ENCODE measurements around the gene FURIN.
"Not testable (repeated sequence)": the region's sequence is repeated elsewhere in the genome, so short reads cannot be mapped to it uniquely, and the experiment has no call there.

FURIN gene

DNA sequence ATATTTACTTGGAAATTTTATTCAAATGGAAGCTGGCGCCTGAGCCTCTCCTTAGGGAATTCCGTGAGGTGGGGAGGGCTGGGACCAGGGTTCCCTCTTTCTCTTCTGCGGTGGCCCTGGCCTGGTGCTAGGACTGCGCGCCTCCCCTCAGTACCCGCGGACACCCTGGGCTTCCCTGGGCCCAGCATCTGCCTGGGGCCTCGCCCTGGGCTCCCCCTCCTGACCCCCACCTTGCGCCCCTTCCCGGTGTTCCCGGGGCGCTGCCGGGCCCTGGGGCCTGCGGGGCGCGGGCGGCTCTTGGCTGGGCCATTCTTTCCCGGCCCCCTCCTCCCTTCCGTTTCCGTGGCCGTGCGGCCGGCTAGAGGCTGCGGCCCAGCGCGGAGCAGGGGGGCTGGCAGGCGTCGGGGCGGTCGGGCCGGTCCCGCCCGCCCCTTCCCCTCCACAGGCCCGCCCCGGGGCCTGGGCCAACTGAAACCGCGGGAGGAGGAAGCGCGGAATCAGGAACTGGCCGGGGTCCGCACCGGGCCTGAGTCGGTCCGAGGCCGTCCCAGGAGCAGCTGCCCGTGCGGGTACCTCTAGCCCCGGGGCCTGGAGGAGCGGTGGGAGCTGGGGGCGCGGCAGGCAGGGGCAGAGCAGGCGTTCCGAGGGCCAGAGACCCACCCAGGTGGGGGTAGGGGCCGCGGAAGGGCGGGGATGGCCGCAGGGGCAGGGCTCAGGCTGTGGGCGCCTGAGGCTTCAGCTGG, 15.8 kb downstream of the FURIN start, which contains the start of gene FES:
FES (plus strand) TSS at position 529 of the 743 bp plus-strand sequence. CDS start 542 bp downstream, outside the sequence.
- no peak for DNase-seq

- no peak for DNase-seq
Measured at GRCh38 chr15:90884719-90885431, 16.5 kb downstream of the FURIN start.

- DNase-seq, result peak; percentile 71
Measured at GRCh38 chr15:90885432-90886290, 17.3 kb downstream of the FURIN start.

DNA sequence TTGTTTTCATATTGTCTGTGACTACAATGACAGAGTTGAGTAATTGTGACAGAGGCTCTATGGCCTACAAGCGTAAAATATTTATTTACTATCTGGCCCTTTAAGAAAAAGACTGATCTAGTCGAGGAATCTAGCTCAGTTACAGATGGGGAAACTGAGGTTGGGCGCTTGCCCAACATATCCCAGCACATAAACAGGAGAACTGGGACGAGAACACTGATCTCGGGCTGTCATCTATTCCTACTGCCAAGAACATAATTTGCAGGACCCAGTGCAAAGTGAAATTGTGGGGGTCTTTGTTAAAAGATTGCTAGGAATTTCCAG, 17.9 kb downstream of the FURIN start:
- DNase-seq, result no peak

GRCh38 chr15:90887037-90887481, 18.7 kb downstream of the FURIN start:
- DNase-seq, result no peak

DNA sequence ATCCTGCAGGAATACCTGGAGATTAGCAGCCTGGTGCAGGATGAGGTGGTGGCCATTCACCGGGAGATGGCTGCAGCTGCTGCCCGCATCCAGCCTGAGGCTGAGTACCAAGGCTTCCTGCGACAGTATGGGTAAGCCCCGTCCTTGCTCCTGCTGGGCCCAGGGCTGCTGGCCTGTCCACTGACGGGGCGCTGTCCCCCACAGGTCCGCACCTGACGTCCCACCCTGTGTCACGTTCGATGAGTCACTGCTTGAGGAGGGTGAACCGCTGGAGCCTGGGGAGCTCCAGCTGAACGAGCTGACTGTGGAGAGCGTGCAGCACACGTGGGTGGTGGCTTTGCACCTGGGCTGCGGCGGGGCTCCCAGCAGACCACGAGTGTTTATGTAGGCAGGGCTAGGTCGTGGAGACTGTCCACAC, 20.9 kb downstream of the FURIN start:
- no peak for DNase-seq

- no peak for DNase-seq
Measured at GRCh38 chr15:90889736-90890456, 21.5 kb downstream of the FURIN start.

GRCh38 chr15:90890839-90891238, 22.5 kb downstream of the FURIN start:
- no peak for DNase-seq

DNA sequence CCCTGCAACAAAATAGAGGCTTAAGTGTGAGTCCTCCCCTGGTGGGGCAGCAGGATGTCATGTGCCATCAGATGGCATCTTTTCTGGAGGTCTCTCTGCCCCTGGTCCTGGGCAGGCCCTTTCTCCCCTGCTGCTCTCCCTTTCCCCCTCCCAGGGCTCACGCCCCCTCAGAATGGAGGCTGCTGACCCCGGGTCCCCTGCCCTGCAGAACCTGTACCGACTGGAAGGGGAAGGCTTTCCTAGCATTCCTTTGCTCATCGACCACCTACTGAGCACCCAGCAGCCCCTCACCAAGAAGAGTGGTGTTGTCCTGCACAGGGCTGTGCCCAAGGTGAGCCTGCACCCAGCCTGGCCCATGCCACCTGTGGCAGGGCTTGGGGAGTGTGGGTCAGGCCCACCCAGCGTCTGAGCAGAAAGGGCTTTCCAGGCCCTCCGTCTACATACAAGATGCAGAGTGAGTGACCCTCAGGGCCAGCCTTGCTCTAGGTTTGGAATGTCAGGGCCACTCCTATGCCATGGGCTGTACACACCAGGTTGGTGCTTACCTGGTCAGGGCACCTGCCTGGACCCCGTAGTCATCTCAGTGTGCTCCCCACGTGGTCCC, 23.1 kb downstream of the FURIN start:
- no peak for DNase-seq

- no peak for DNase-seq
Measured at GRCh38 chr15:90892023-90892422, 23.6 kb downstream of the FURIN start.

GRCh38 chr15:90892498-90893174, 24.2 kb downstream of the FURIN start:
- no peak for DNase-seq

DNA sequence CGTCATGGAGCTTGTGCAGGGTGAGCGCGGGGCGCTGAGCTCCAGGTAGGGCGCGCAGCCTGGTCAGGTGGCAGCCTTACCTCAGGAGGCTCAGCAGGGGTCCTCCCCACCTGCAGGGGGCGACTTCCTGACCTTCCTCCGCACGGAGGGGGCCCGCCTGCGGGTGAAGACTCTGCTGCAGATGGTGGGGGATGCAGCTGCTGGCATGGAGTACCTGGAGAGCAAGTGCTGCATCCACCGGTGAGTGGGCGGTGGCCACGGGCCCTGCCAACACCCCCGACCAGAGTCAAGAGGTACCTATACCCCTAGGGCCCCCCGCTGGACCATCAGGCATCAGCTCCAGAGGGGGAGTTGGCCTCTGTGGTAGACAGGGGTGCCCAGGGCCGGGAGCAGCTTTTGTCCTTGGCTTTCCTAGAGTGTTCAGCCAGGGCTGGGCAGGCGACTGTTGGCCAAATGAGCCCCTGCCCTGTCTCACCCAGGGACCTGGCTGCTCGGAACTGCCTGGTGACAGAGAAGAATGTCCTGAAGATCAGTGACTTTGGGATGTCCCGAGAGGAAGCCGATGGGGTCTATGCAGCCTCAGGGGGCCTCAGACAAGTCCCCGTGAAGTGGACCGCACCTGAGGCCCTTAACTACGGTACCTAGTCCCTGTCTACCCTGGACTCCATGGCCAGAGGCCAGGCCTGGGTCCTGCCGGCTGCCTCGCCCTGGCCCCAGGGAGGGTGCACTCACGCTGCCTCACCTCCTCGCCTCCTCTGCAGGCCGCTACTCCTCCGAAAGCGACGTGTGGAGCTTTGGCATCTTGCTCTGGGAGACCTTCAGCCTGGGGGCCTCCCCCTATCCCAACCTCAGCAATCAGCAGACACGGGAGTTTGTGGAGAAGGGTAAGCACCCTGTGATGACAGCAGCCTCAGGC, 25.0 kb downstream of the FURIN start:
- DNase-seq, result no peak

DNA sequence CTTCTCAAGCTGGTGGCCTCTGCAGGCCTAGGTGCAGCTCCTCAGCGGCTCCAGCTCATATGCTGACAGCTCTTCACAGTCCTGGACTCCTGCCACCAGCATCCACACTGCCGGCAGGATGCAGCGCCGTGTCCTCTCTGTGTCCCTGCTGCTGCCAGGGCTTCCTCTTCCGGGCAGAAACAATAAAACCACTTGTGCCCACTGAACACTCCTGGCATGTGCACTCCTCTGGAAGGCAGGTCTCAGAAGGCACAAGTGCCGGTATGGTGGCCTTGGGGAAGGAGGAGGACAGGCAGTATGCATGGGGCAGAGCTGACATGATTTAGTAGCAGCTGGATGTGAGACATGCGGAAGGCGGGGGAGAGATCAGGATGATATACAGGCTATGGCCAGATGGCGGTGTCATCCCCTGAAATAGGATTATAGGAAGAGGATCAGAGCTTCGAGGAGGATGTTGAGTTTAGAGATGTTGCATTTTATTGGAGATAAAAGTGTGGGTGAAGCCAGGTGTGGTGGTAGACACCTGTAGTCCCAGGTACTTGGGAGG, 27.3 kb downstream of the FURIN start:
- no peak for DNase-seq

- DNase-seq, result not testable (repeated sequence)
Measured at GRCh38 chr15:90897131-90897655, 28.8 kb downstream of the FURIN start.

DNA sequence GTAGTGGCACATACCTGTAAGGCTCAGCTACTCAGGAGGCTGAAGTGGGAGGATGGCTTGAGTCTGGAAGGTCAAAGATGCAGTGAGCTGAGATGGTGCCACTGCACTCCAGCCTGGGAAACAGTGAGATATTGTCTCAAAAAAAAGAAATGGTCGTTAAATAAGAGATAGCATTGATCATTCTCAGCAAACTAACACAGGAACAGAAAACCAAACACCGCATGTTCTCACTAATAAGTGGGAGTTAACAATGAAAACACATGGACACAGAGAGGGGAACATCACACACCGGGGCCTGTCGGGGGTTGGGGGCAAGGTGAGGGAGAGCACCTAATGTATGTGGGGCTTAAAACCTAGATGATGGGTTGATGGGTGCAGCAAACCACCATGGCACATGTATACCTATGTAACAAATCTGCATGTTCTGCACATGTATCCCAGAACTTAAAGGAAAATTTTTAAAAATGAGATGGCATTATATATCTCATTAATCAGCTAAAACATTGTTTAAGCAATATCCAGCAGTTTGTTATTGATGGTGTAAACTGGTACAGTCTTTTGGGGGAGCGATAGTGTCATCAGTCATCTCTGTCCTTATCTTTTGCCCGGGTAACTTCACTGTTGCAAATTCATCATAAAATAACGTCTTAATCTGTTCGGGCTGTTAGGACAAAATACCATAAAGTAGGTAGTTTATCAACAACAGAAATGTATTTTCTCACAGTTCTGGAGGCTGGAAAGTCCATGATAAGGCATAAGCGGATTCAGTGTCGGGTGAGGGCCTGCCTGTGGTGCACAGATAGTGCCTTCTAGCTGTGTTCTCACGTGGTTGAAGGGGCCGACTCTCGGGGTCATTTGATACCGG, 33.0 kb downstream of the FURIN start:
- DNase-seq, result no peak

DNA sequence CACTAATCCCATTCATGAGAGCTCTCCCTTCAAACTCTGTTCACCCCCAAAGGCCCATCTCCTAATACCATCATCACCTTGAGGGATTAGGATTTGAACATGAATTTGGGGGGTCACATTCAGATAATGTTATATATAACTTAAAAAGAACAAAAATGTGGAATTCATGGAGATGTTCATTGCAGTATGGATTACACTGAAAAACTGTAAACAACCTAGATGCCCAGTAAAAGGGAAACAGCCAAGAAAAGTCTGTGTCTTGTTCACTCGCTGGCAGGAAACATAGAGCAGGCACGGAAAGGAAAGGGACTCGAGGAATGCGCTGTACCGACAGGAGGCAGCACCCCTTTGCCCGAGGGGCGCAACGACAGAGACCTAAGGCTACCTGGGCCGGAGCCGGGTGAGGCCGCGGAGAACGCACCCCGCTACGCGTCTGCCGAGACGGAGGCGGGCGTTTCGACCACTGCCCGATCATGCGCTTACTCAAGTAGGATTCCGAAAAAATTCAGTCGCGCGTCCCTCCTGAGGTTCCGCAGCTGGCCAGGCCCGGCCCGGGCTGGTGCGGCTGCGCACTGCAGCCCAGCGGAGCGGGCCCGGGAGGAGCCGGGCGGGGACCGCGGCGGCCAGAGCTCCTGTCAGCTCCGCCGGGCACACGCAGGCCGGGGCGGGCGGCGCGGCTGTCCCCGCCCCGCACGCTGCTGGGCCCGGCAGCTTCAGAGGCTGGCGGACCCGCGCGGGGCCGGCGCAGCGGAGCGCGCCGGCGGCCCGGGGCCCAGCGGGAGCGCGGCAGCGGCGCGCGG, 33.9 kb downstream of the FURIN start:
- peak; percentile 61 for DNase-seq

DNA sequence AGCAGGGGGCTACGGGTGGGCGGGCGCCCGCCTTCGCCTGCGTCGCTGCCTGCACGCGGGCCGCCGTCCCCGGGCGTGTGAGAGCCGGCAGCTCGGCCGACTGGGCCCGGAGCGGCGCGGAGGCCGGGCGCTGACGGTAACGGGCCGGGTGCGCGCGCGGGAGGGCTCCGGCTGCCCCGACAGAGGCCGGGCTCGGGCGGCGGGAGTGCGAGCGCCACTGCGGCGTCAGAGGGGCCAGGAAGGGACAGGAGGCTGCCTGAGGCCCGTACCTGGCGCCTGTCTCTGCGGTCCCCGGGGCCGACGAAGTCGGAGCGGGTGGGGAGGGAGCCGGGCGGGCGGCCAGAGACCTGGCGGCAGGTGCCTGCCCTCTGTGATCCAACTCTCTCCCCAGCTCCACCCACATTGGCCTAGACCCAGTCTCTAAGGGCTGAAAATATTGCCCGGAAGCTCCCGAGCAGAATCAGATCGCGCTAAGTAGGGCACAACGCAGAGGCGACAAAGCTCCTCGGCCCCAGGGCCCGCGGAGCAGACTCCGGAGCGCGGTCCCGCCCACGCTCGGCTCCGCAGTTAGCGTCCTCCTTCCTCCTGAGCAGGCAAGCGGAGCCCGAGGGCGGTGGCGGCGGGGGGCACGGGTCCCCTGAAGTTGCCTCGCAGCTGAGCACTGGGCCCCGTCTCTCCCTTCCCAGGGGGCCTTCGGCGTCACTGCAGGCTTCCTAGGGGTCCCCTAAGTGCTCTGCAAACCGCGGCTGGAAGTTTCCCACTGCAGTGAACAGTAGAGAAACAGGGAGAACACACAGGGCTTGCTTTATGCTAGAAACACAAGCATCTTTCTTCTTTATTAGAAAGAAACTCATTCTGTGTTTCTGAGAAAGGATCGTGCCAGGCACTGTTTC, 34.7 kb downstream of the FURIN start, which contains the start of gene MAN2A2:
MAN2A2 (plus strand) TSS at position 463 of the 893 bp plus-strand sequence. CDS start 906 bp downstream, outside the sequence.
- peak; percentile 45 for DNase-seq

All from effector CD4-positive, alpha-beta T cell (primary cell).